GM19463 (cell line): ENCODE measurements around the gene PALM2AKAP2.

Source experiments
- ATAC-seq: cut with Tn5 transposase; IDR thresholded peaks from one replicate; pipeline ENCODE4 v1.9.1; 2021; ENCODE audit warnings: mild to moderate bottlenecking, moderate library complexity; ENCODE audit not compliant: unreplicated experiment

The PALM2AKAP2 gene

GRCh38 chr9:109779711-109780452 lies at the start of gene PALM2AKAP2:
Gene PALM2AKAP2, plus strand, starts transcription at chr9:109780198. Its CDS starts 291 bp downstream, at chr9:109780489.
- ATAC-seq: no peak

- no peak for ATAC-seq
These were observed 49.8 kb upstream of the PALM2AKAP2 start for GRCh38 chr9:109730228-109730627.

GRCh38 chr9:109733690-109734089 lies 46.3 kb upstream of the PALM2AKAP2 start:
- no peak for ATAC-seq

- no peak for ATAC-seq
These were observed 45.2 kb upstream of the PALM2AKAP2 start for GRCh38 chr9:109734814-109735213.

GRCh38 chr9:109735801-109736200 lies 44.2 kb upstream of the PALM2AKAP2 start:
- ATAC-seq: no peak

- ATAC-seq: no peak
These were observed 42.7 kb upstream of the PALM2AKAP2 start for GRCh38 chr9:109737295-109737694.

GRCh38 chr9:109739760-109740159 lies 40.2 kb upstream of the PALM2AKAP2 start:
- ATAC-seq: no peak

GRCh38 chr9:109742776-109743348 lies 37.1 kb upstream of the PALM2AKAP2 start:
- ATAC-seq: no peak

- no peak for ATAC-seq
These were observed 36.3 kb upstream of the PALM2AKAP2 start for GRCh38 chr9:109743696-109744095.

GRCh38 chr9:109745335-109746283 lies 34.4 kb upstream of the PALM2AKAP2 start:
- no peak for ATAC-seq

GRCh38 chr9:109751253-109751652 lies 28.7 kb upstream of the PALM2AKAP2 start:
- no peak for ATAC-seq

GRCh38 chr9:109753308-109753707 lies 26.7 kb upstream of the PALM2AKAP2 start:
- ATAC-seq: no peak

GRCh38 chr9:109755040-109755439 lies 25.0 kb upstream of the PALM2AKAP2 start:
- no peak for ATAC-seq

- no peak for ATAC-seq
These were observed 20.4 kb upstream of the PALM2AKAP2 start for GRCh38 chr9:109759589-109759988.

GRCh38 chr9:109765278-109765677 lies 14.7 kb upstream of the PALM2AKAP2 start:
- no peak for ATAC-seq

GRCh38 chr9:109765830-109766229 lies 14.2 kb upstream of the PALM2AKAP2 start:
- ATAC-seq: no peak

- ATAC-seq: no peak
These were observed 13.6 kb upstream of the PALM2AKAP2 start for GRCh38 chr9:109766351-109766750.

GRCh38 chr9:109767404-109767803 lies 12.6 kb upstream of the PALM2AKAP2 start:
- no peak for ATAC-seq

- ATAC-seq: no peak
These were observed 12.2 kb upstream of the PALM2AKAP2 start for GRCh38 chr9:109767814-109768213.

- ATAC-seq: no peak
These were observed 10.7 kb upstream of the PALM2AKAP2 start for GRCh38 chr9:109769250-109769649.

- ATAC-seq: no peak
These were observed 9.9 kb upstream of the PALM2AKAP2 start for GRCh38 chr9:109770101-109770500.
